IgD-negative memory B cell (primary cell): ENCODE data around the gene BABAM2. TPM values are rescaled to one million over a fixed set of nuclear protein-coding genes. Genes with fewer than 3 reads are reported as not detected.
"Not testable (repeated sequence)": the region's sequence is repeated elsewhere in the genome, so short reads cannot be mapped to it uniquely, and the experiment has no call there.

Source experiments
- H3K27ac Mint-ChIP-seq, 3 donors: one replicate each; pipeline ENCODE4 v1.8.0; 2020 to 2022; ENCODE audit warnings: mild to moderate bottlenecking in 3 of 3, mixed read lengths in 3 of 3, moderate library complexity in 1 of 3
- H3K27me3 Mint-ChIP-seq: one replicate; pipeline ENCODE4 v1.8.0; 2021; ENCODE audit warnings: mixed read lengths
- H3K36me3 Mint-ChIP-seq: one replicate; pipeline ENCODE4 v1.8.0; 2020; ENCODE audit warnings: mild to moderate bottlenecking, mixed read lengths
- H3K4me1 Mint-ChIP-seq, 3 donors: one replicate each; pipeline ENCODE4 v1.8.0; 2020 to 2022; ENCODE audit warnings: mixed read lengths in 3 of 3, mild to moderate bottlenecking in 1 of 3
- H3K4me3 Mint-ChIP-seq, 4 donors: one replicate each; pipeline ENCODE4 v1.8.0; 2020 to 2022; ENCODE audit warnings: mild to moderate bottlenecking in 4 of 4, mixed read lengths in 4 of 4, moderate library complexity in 3 of 4
- H3K9me3 Mint-ChIP-seq, 3 donors: one replicate each; pipeline ENCODE4 v1.8.0; 2020 to 2021; ENCODE audit warnings: mixed read lengths in 3 of 3, mild to moderate bottlenecking in 1 of 3
- polyA plus RNA-seq: library from polyadenylated mRNA; unstranded; fragments of 300-500 nt; fragmentation: Illumina TruSeq; gene quantifications from one replicate; pipeline ENCODE4 v1.2.3, GENCODE V29; 2021

BABAM2 gene
- polyA plus RNA-seq, 1 donor from 2014 or later: 57.9 TPM

- H3K36me3 Mint-ChIP-seq: peaks cover 3% of the 10 kb centered on the region
- no peaks in the 10 kb centered on the region for H3K27me3 Mint-ChIP-seq
- H3K9me3 Mint-ChIP-seq: no peaks in the 10 kb centered on the region
- peak overlapping the region in 1 of 3 donors; percentile 83 for H3K27ac Mint-ChIP-seq
- H3K4me1 Mint-ChIP-seq: peaks cover 0 to 17% (median 8%) of the 10 kb centered on the region in 3 donors
- peak overlapping the region in 2 of 4 donors; percentile 52 to 62 for H3K4me3 Mint-ChIP-seq
These were observed 360.8 kb downstream of the BABAM2 start for GRCh38 chr2:28251337-28251736.

- H3K27me3 Mint-ChIP-seq: no peaks in the 10 kb centered on the region
- peaks cover 2% of the 10 kb centered on the region for H3K36me3 Mint-ChIP-seq
- no peaks in the 10 kb centered on the region for H3K9me3 Mint-ChIP-seq
- peak overlapping the region in 1 of 4 donors; percentile 14 for H3K4me3 Mint-ChIP-seq
- H3K27ac Mint-ChIP-seq: peak overlapping the region in 1 of 3 donors; percentile 47
- peaks cover 0 to 9% (median 6%) of the 10 kb centered on the region in 3 donors for H3K4me1 Mint-ChIP-seq
These were observed 361.8 kb downstream of the BABAM2 start for GRCh38 chr2:28252311-28252710.

- H3K27ac Mint-ChIP-seq: peak overlapping the region in 2 of 3 donors; percentile 64 to 78
- peaks cover 0 to 6% (median 6%) of the 10 kb centered on the region in 3 donors for H3K4me1 Mint-ChIP-seq
- H3K36me3 Mint-ChIP-seq: peaks cover 2% of the 10 kb centered on the region
- H3K27me3 Mint-ChIP-seq: no peaks in the 10 kb centered on the region
- H3K4me3 Mint-ChIP-seq: no peak overlapping the region
- no peaks in the 10 kb centered on the region for H3K9me3 Mint-ChIP-seq
These were observed 363.0 kb downstream of the BABAM2 start for GRCh38 chr2:28253543-28253942.

GRCh38 chr2:28255231-28255630, 364.7 kb downstream of the BABAM2 start:
- H3K4me1 Mint-ChIP-seq, H3K9me3 Mint-ChIP-seq, H3K27me3 Mint-ChIP-seq, H3K36me3 Mint-ChIP-seq, H3K27ac Mint-ChIP-seq, H3K4me3 Mint-ChIP-seq: not testable (repeated sequence)

- H3K9me3 Mint-ChIP-seq: no peaks in the 10 kb centered on the region
- no peak overlapping the region for H3K4me3 Mint-ChIP-seq
- no peak overlapping the region for H3K27ac Mint-ChIP-seq
- H3K4me1 Mint-ChIP-seq: peaks cover 0 to 2% (median 1%) of the 10 kb centered on the region in 3 donors
- peaks cover 10% of the 10 kb centered on the region for H3K36me3 Mint-ChIP-seq
- no peaks in the 10 kb centered on the region for H3K27me3 Mint-ChIP-seq
These were observed 366.7 kb downstream of the BABAM2 start for GRCh38 chr2:28257182-28257581.

- H3K9me3 Mint-ChIP-seq, H3K27me3 Mint-ChIP-seq, H3K27ac Mint-ChIP-seq, H3K4me3 Mint-ChIP-seq, H3K4me1 Mint-ChIP-seq: not testable (repeated sequence)
- H3K36me3 Mint-ChIP-seq: peaks cover 14% of the 10 kb centered on the region
These were observed 368.7 kb downstream of the BABAM2 start for GRCh38 chr2:28259226-28259625.

GRCh38 chr2:28263690-28264089, 373.2 kb downstream of the BABAM2 start:
- Mint-ChIP-seq H3K4me1 (no peaks in the 10 kb centered on the region), H3K27ac (no peak overlapping the region), H3K27me3 (no peaks in the 10 kb centered on the region), H3K4me3 (no peak overlapping the region), H3K36me3 (peaks cover 23% of the 10 kb centered on the region), H3K9me3 (no peaks in the 10 kb centered on the region)

- Mint-ChIP-seq H3K36me3 (peaks cover 17% of the 10 kb centered on the region), H3K9me3 (no peaks in the 10 kb centered on the region), H3K27me3 (no peaks in the 10 kb centered on the region), H3K4me1 (peaks cover 0 to 5% (median 0%) of the 10 kb centered on the region in 3 donors), H3K27ac (no peak overlapping the region), H3K4me3 (no peak overlapping the region)
These were observed 376.8 kb downstream of the BABAM2 start for GRCh38 chr2:28267282-28267681.

- Mint-ChIP-seq H3K4me3 (no peak overlapping the region), H3K9me3 (no peaks in the 10 kb centered on the region), H3K27ac (peak overlapping the region in 1 of 3 donors; percentile 29), H3K27me3 (no peaks in the 10 kb centered on the region), H3K36me3 (peaks cover 17% of the 10 kb centered on the region), H3K4me1 (peaks cover 0 to 5% (median 0%) of the 10 kb centered on the region in 3 donors)
These were observed 377.9 kb downstream of the BABAM2 start for GRCh38 chr2:28268386-28268785.

GRCh38 chr2:28269019-28269784, 378.7 kb downstream of the BABAM2 start:
- Mint-ChIP-seq H3K27me3 (no peaks in the 10 kb centered on the region), H3K27ac (no peak overlapping the region), H3K4me3 (no peak overlapping the region), H3K36me3 (peaks cover 19% of the 10 kb centered on the region), H3K4me1 (peaks cover 0 to 5% (median 2%) of the 10 kb centered on the region in 3 donors), H3K9me3 (no peaks in the 10 kb centered on the region)

- peaks cover 17% of the 10 kb centered on the region for H3K36me3 Mint-ChIP-seq
- H3K27me3 Mint-ChIP-seq: no peaks in the 10 kb centered on the region
- H3K9me3 Mint-ChIP-seq: no peaks in the 10 kb centered on the region
- no peak overlapping the region for H3K4me3 Mint-ChIP-seq
- no peak overlapping the region for H3K27ac Mint-ChIP-seq
- H3K4me1 Mint-ChIP-seq: peaks cover 0 to 5% (median 2%) of the 10 kb centered on the region in 3 donors
These were observed 380.1 kb downstream of the BABAM2 start for GRCh38 chr2:28270456-28271152.

GRCh38 chr2:28271231-28271918, 380.8 kb downstream of the BABAM2 start:
- peaks cover 0 to 6% (median 2%) of the 10 kb centered on the region in 3 donors for H3K4me1 Mint-ChIP-seq
- no peaks in the 10 kb centered on the region for H3K27me3 Mint-ChIP-seq
- no peak overlapping the region for H3K27ac Mint-ChIP-seq
- H3K36me3 Mint-ChIP-seq: peaks cover 17% of the 10 kb centered on the region
- no peaks in the 10 kb centered on the region for H3K9me3 Mint-ChIP-seq
- peak overlapping the region in 1 of 4 donors; percentile 53 for H3K4me3 Mint-ChIP-seq

- Mint-ChIP-seq H3K27me3 (no peaks in the 10 kb centered on the region), H3K36me3 (peaks cover 17% of the 10 kb centered on the region), H3K4me3 (peak overlapping the region in 1 of 4 donors; percentile 53), H3K27ac (no peak overlapping the region), H3K4me1 (peaks cover 0 to 7% (median 2%) of the 10 kb centered on the region in 3 donors), H3K9me3 (no peaks in the 10 kb centered on the region)
These were observed 381.4 kb downstream of the BABAM2 start for GRCh38 chr2:28271919-28272250.

- Mint-ChIP-seq H3K4me3 (no peak overlapping the region), H3K27me3 (no peaks in the 10 kb centered on the region), H3K9me3 (peaks cover 0 to 2% (median 0%) of the 10 kb centered on the region in 3 donors), H3K4me1 (peaks cover 0 to 7% (median 2%) of the 10 kb centered on the region in 3 donors), H3K36me3 (peaks cover 11% of the 10 kb centered on the region), H3K27ac (no peak overlapping the region)
These were observed 383.2 kb downstream of the BABAM2 start for GRCh38 chr2:28273751-28274150.
